Measurements from ENCODE around the gene TAF11. TPM values are rescaled to one million over a fixed set of nuclear protein-coding genes. Genes with fewer than 3 reads are reported as not detected.
A peak's percentile ranks its signal among the peaks of the same experiment; 100 is the strongest.

The TAF11 gene
- total and polyA plus RNA-seq, 2 donors (not counting 3 experiments of a cell fraction or from before 2014, with no cell fraction given) = 30.7 to 37.1 TPM

DNA sequence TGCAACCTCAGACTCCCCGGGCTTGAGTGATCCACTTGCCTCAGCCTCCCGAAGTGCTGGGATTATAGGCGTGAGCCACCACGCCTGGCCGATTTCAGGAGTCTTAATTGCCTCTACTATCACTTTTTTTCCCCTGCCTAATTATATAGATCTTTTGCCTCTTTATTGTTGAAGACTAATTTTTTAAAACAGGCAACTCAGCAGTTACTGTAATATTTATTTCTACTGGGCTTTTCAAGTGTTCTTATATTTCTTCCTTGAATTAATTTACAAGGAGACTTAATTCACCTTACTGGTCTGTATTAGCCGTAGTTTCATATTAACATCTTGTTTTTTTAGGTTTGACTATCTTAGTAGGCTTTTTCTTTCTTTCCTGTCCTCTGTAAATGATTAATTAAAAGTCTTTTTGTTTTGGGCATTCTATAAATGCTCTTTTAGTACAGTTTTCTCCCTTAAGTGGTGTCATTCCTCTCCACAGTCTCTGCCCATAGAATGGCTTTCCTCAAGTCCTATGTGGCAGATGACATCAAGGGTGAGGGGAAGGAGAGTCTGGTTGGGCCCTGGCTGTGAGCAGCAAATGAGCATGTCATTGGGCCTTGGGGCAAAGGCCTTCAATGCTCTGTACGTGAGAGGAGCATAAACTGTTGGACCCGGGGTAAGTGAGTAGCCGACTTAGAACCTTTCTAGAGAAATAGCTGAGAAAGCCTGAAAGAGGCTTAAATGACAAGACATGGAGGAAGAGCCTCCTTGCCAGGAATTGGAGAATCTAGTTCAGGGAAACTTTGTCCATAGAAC lies 37.2 kb upstream of the TAF11 start:
- CTCF ChIA-PET = no interaction called here
- H2AFZ ChIP-seq (ENCODE audit: low read depth, low read length) = no peak overlapping the region
- no peak overlapping the region for H3K4me2 ChIP-seq (ENCODE audit: insufficient read depth, low read length)
- H3K4me1 ChIP-seq (ENCODE audit: control insufficient read depth, extremely low read depth, insufficient read depth, low read length) = no peaks in the 10 kb centered on the region
- FAIRE-seq (no peak), DNase-seq (ENCODE audit: low read depth, low spot score) (no peak)
- dilution Hi-C loops (cut with MboI; ENCODE audit: extremely low pct_ligation_motif_present, low sequenced_read_pairs) (no loop called here), intact Hi-C loops (cut with micrococcal nuclease) (no loop called here)
- H3K9me1 ChIP-seq (replicated peaks; ENCODE audit: control insufficient read depth, extremely low read depth, insufficient read depth, low read length) = no peaks in the 10 kb centered on the region
- H3K79me2 ChIP-seq (ENCODE audit: control insufficient read depth, insufficient read depth, low read length) = no peaks in the 10 kb centered on the region
- no peaks in the 10 kb centered on the region for H3K9me3 ChIP-seq (replicated peaks; ENCODE audit: control insufficient read depth, insufficient read depth, low read length)
- BruUV-seq (replicated peaks) = no TSS peak
- no peaks in the 10 kb centered on the region for H3K27me3 ChIP-seq (ENCODE audit: control insufficient read depth in 2 of 2, insufficient read depth in 2 of 2, low read length in 2 of 2)
- TF ChIP-seq, protein P1, sequence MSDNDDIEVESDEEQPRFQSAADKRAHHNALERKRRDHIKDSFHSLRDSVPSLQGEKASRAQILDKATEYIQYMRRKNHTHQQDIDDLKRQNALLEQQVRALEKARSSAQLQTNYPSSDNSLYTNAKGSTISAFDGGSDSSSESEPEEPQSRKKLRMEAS (IDR thresholded peaks at IDR 0.05; ENCODE audit: insufficient read depth, insufficient read length) = no peak
- no peak for TF ChIP-seq FOS (IDR thresholded peaks at IDR 0.05; ENCODE audit: borderline replicate concordance, insufficient read depth, low read length)
- no peak overlapping the region for H3K27ac ChIP-seq (ENCODE audit: insufficient read depth, low read depth, low read length)
- no peak overlapping the region for H3K9ac ChIP-seq (replicated peaks; ENCODE audit: extremely low read depth, insufficient read depth, low read length)
- H3K4me3 ChIP-seq (replicated peaks in 1 of 3; ENCODE audit: insufficient read depth in 1 of 3, low read depth in 1 of 3, low read length in 3 of 3) = no peak overlapping the region
- POLR2A ChIA-PET = no interaction called here
- no peaks in the 10 kb centered on the region for H3K36me3 ChIP-seq (ENCODE audit: control insufficient read depth in 2 of 2, extremely low read depth in 1 of 2, insufficient read depth in 2 of 2, low read length in 2 of 2)
- H4K20me1 ChIP-seq (replicated peaks; ENCODE audit: control insufficient read depth, extremely low read depth, insufficient read depth, low read length) = no peaks in the 10 kb centered on the region

DNA sequence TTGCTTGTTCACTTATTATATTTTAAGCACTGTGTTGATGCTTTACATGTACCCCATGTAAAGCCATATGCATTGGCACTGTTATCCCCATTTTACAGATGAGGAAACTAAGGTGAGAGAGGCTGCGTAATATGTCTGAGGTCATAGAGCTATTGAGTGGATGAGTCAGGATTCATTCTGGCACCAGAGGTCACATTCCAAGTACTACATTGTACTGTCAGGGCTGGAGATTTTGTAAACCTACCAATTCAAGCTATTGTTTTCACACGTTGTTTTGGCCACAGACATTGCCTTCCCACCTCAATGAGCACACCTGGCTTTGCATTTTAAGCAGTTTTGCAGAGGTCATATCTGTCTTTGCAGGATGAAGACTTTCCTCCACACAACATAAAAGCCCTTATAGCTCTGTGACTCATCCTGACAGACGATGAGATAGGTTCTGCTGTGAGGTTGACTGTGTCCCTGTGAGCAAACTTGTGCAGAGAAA lies 34.4 kb upstream of the TAF11 start:
- Histone ChIP-seq H3K9ac (replicated peaks; ENCODE audit: extremely low read depth, insufficient read depth, low read length) (no peak overlapping the region), H3K4me2 (ENCODE audit: insufficient read depth, low read length) (no peak overlapping the region), H3K36me3 (ENCODE audit: control insufficient read depth in 2 of 2, extremely low read depth in 1 of 2, insufficient read depth in 2 of 2, low read length in 2 of 2) (no peaks in the 10 kb centered on the region), H3K4me1 (ENCODE audit: control insufficient read depth, extremely low read depth, insufficient read depth, low read length) (peaks cover 6% of the 10 kb centered on the region), H3K9me3 (replicated peaks; ENCODE audit: control insufficient read depth, insufficient read depth, low read length) (no peaks in the 10 kb centered on the region), H2AFZ (ENCODE audit: low read depth, low read length) (no peak overlapping the region), H3K4me3 (replicated peaks in 1 of 3; ENCODE audit: insufficient read depth in 1 of 3, low read depth in 1 of 3, low read length in 3 of 3) (no peak overlapping the region), H3K27ac (ENCODE audit: insufficient read depth, low read depth, low read length) (no peak overlapping the region), H3K27me3 (ENCODE audit: control insufficient read depth in 2 of 2, insufficient read depth in 2 of 2, low read length in 2 of 2) (no peaks in the 10 kb centered on the region), H4K20me1 (replicated peaks; ENCODE audit: control insufficient read depth, extremely low read depth, insufficient read depth, low read length) (no peaks in the 10 kb centered on the region), H3K9me1 (replicated peaks; ENCODE audit: control insufficient read depth, extremely low read depth, insufficient read depth, low read length) (no peaks in the 10 kb centered on the region), H3K79me2 (ENCODE audit: control insufficient read depth, insufficient read depth, low read length) (no peaks in the 10 kb centered on the region)
- CTCF ChIA-PET = interaction anchor here (0.7 to 1.7 kb wide), 2 partner anchors 33 to 761 kb away, joined by 3 read pairs; partner anchors contain the start of gene ANKS1A
- TF ChIP-seq POLR2A (IDR thresholded peaks at IDR 0.05; ENCODE audit: low read depth, low read length) = no peak
- TF ChIP-seq, protein P1 (IDR thresholded peaks at IDR 0.05; ENCODE audit: insufficient read depth, insufficient read length) = no peak
- peak; percentile 53 for TF ChIP-seq JUN (IDR thresholded peaks at IDR 0.05; ENCODE audit: borderline replicate concordance, insufficient read depth, insufficient read length, low read depth)
- TF ChIP-seq, protein P2, sequence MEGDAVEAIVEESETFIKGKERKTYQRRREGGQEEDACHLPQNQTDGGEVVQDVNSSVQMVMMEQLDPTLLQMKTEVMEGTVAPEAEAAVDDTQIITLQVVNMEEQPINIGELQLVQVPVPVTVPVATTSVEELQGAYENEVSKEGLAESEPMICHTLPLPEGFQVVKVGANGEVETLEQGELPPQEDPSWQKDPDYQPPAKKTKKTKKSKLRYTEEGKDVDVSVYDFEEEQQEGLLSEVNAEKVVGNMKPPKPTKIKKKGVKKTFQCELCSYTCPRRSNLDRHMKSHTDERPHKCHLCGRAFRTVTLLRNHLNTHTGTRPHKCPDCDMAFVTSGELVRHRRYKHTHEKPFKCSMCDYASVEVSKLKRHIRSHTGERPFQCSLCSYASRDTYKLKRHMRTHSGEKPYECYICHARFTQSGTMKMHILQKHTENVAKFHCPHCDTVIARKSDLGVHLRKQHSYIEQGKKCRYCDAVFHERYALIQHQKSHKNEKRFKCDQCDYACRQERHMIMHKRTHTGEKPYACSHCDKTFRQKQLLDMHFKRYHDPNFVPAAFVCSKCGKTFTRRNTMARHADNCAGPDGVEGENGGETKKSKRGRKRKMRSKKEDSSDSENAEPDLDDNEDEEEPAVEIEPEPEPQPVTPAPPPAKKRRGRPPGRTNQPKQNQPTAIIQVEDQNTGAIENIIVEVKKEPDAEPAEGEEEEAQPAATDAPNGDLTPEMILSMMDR (IDR thresholded peaks at IDR 0.05; ENCODE audit: extremely low read depth in 1 of 2, insufficient read depth in 1 of 2, low read depth in 1 of 2, low read length in 2 of 2) = no peak
- peak; percentile 22 for TF ChIP-seq FOS (IDR thresholded peaks at IDR 0.05; ENCODE audit: borderline replicate concordance, insufficient read depth, low read length)
- TF ChIP-seq POLR2AphosphoS5 (IDR thresholded peaks at IDR 0.05; ENCODE audit: insufficient read depth, low read depth, low read length) = no peak
- no peak for TF ChIP-seq MYC (IDR thresholded peaks at IDR 0.05; ENCODE audit: low read depth, low read length)
- TF ChIP-seq EZH2 (IDR thresholded peaks at IDR 0.05; ENCODE audit: borderline replicate concordance, low read depth, low read length, severe bottlenecking) = no peak
- TF ChIP-seq GATA2 (IDR thresholded peaks at IDR 0.05; ENCODE audit: insufficient read depth, insufficient read length, low read depth, low read length) = no peak
- intact Hi-C loops (cut with micrococcal nuclease) = no loop called here
- DNase-seq (ENCODE audit: low read depth, low spot score) (peak; percentile 13), FAIRE-seq (no peak)
- dilution Hi-C loops (cut with MboI; ENCODE audit: extremely low pct_ligation_motif_present, low sequenced_read_pairs) = no loop called here
- POLR2A ChIA-PET = no interaction called here
- BruUV-seq (replicated peaks) = no TSS peak

All from endothelial cell of umbilical vein (primary cell).